HepG2 (cell line): ENCODE data around the gene LAMB2. TPM values are rescaled to one million over a fixed set of nuclear protein-coding genes. Genes with fewer than 3 reads are reported as not detected.

Experiments used
- CCDC6 ChIP-seq: sonication (generic); formaldehyde crosslinking; IDR thresholded peaks from 2 replicates; pipeline ENCODE4 v1.8.1; 2022; ENCODE audit warnings: mild to moderate bottlenecking, missing genetic modification reagents, moderate library complexity
- GTF2F1 ChIP-seq: fragments of 150-350 bp; IDR thresholded peaks from 2 replicates; pipeline ENCODE4 v1.6.1; 2014; ENCODE audit warnings: low read length
- HNRNPH1 ChIP-seq: fragments of 200-400 bp; formaldehyde crosslinking; optimal IDR thresholded peaks from 2 replicates; pipeline ENCODE3; 2017; ENCODE audit warnings: mild to moderate bottlenecking, low read depth, low read length
- MXD3 ChIP-seq: IDR thresholded peaks from 2 replicates; pipeline ENCODE4 v1.6.1; 2016; ENCODE audit warnings: mild to moderate bottlenecking, missing biosample characterization, missing genetic modification reagents
- PRDM15 ChIP-seq: sonication (generic); formaldehyde crosslinking; IDR thresholded peaks from 2 replicates; pipeline ENCODE4 v1.4.0; 2020; ENCODE audit warnings: missing genetic modification reagents
- SRSF4 ChIP-seq: fragments of 200-400 bp; formaldehyde crosslinking; IDR thresholded peaks from one replicate; pipeline ENCODE4 v1.6.1; 2018; ENCODE audit warnings: mild to moderate bottlenecking, low read depth, low read length, moderate library complexity; ENCODE audit not compliant: poor library complexity, severe bottlenecking
- ZBTB39 ChIP-seq: sonication (generic); formaldehyde crosslinking; IDR thresholded peaks from 2 replicates; pipeline ENCODE4 v1.5.0; 2020; ENCODE audit warnings: missing genetic modification reagents
- ZFP91 ChIP-seq: sonication (generic); formaldehyde crosslinking; IDR thresholded peaks from 2 replicates; pipeline ENCODE4 v1.9.0; 2022; ENCODE audit warnings: missing genetic modification reagents, mild to moderate bottlenecking, borderline replicate concordance
- ZMAT5 ChIP-seq: sonication (generic); formaldehyde crosslinking; IDR thresholded peaks from 2 replicates; pipeline ENCODE4 v1.5.0; 2020; ENCODE audit warnings: mild to moderate bottlenecking, low read depth, missing genetic modification reagents, borderline replicate concordance
- ZNF264 ChIP-seq: sonication (generic); formaldehyde crosslinking; IDR thresholded peaks from 2 replicates; pipeline ENCODE4 v1.4.0; 2020; ENCODE audit warnings: missing genetic modification reagents
- ZNF33A ChIP-seq: sonication (generic); formaldehyde crosslinking; IDR thresholded peaks from 2 replicates; pipeline ENCODE4 v1.5.1; 2020; ENCODE audit warnings: missing genetic modification reagents, mild to moderate bottlenecking, moderate library complexity, borderline replicate concordance
- ZNF660 ChIP-seq: sonication (generic); formaldehyde crosslinking; IDR thresholded peaks from 2 replicates; pipeline ENCODE4 v1.5.1; 2020; ENCODE audit warnings: mild to moderate bottlenecking, low read depth, missing genetic modification reagents, borderline replicate concordance
- ZNF709 ChIP-seq: sonication (generic); formaldehyde crosslinking; IDR thresholded peaks from 2 replicates; pipeline ENCODE4 v1.5.0; 2020; ENCODE audit warnings: mild to moderate bottlenecking, missing genetic modification reagents
- ZNF800 ChIP-seq: sonication (generic); formaldehyde crosslinking; IDR thresholded peaks from 2 replicates; pipeline ENCODE4 v1.4.0; 2020; ENCODE audit warnings: missing genetic modification reagents
- polyA plus RNA-seq, 8 experiments: library from polyadenylated mRNA; depleted of rRNA in 3 of 8; stranded (reverse) in 7 of 8; unstranded in 1 of 8; fragments of >200 nt; fragmentation: Illumina TruSeq in 4 of 8; extraction: Trizol in 4 of 8; gene quantifications; 2 replicates each; pipeline versions ENCODE4 v1.2.1 to v1.2.3, GENCODE V29; 2011 to 2016; ENCODE audit warnings: low read depth in 4 of 8, missing spikeins in 1 of 8, mixed read lengths in 1 of 8; ENCODE audit not compliant: insufficient read depth in 1 of 8
- total RNA-seq, 5 experiments: library from RNA; depleted of rRNA; stranded (reverse); fragments of >200 nt; fragmentation: Illumina TruSeq; extraction: Trizol; gene quantifications; 2 replicates each; pipeline ENCODE4 v1.2.3, GENCODE V29; 2016; ENCODE audit warnings: low read depth in 1 of 5

Gene LAMB2
- total and polyA plus RNA-seq, 2 of the 13 experiments (the other 11 are each of a cell fraction or from before 2014, with no cell fraction given), result 208 to 443 TPM

- TF ChIP-seq PRDM15 (CRISPR knock-in tag), result no peak; the same call in 1 of the 2 replicates
- no peak for TF ChIP-seq MXD3 (CRISPR knock-in tag)
- TF ChIP-seq ZFP91, result no peak
- TF ChIP-seq CCDC6 (CRISPR knock-in tag), result peak; percentile 28; the same call in 1 of the 2 replicates
- TF ChIP-seq ZMAT5 (CRISPR knock-in tag), result no peak
- no peak for TF ChIP-seq HNRNPH1
- no peak for TF ChIP-seq SRSF4
- no peak for TF ChIP-seq GTF2F1
- TF ChIP-seq ZNF709 (CRISPR knock-in tag), result no peak
- peak; percentile 62 for TF ChIP-seq ZNF800 (CRISPR knock-in tag)
- 0 out of 2 replicates have a peak, but pooled peaks have one; percentile 46 for TF ChIP-seq ZNF264 (CRISPR knock-in tag)
- no peak; the same call in 1 of the 2 replicates for TF ChIP-seq ZBTB39 (CRISPR knock-in tag)
- TF ChIP-seq ZNF660 (CRISPR knock-in tag), result no peak
- TF ChIP-seq ZNF33A, result no peak
Measured at GRCh38 chr3:49092938-49093852, 39.7 kb downstream of the LAMB2 start (continued).
